DND-41 (cell line): ENCODE results near the gene HMGA1.

Experiments
- EZH2 ChIP-seq: IDR thresholded peaks from 3 replicates; pipeline ENCODE4 v1.6.1; 2012; ENCODE audit warnings: borderline replicate concordance, low read depth, mild to moderate bottlenecking, moderate library complexity, low read length, inconsistent platforms; ENCODE audit not compliant: severe bottlenecking
- TF ChIP-seq, protein P1 (sequence below): IDR thresholded peaks from 2 replicates; pipeline ENCODE4 v1.5.1; 2012; ENCODE audit warnings: borderline replicate concordance, low read length, moderate library complexity, mild to moderate bottlenecking; ENCODE audit not compliant: poor library complexity, severe bottlenecking; ENCODE audit errors: extremely low read depth

DNA sequence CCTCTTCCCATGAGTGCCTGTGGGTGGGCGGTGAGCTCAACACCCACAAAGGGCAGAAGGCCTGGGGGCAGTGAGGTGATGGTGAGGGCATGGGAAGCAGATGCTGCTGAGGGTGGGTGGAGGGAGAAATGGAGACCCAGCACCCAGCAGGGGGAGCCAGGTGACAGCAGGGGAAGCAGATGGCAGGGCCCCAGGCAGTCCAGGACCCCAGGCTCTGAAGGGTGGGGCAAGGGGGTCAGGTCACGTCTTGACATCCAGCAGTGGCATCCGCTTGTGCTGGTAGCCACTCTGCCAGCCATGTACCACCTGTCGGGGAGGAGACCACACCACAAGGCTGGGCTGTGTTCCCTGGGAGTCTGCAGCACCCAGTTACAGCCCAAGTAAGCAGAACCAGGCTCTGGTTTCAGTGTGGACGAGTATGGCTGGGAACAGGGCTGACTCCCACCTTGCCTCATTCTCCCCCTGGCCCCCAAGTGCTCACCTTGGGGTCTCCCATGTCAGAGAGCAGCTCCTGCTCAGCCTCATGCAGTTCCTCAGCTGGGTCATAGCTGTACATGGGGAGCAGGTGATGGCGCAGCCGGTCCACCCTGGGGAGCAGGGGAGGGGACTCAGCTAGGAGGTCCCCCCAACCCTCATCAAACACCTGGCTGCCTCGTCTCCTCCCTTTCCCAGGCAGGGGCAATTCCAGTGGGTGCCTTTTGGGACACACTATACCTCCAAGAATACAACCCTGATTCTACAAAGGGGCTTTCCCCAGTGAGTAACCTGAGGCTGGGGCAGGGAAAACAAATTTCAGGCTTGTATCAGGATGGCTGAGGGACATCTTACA, 10.1 kb downstream of the HMGA1 start:
- TF ChIP-seq, protein P1, sequence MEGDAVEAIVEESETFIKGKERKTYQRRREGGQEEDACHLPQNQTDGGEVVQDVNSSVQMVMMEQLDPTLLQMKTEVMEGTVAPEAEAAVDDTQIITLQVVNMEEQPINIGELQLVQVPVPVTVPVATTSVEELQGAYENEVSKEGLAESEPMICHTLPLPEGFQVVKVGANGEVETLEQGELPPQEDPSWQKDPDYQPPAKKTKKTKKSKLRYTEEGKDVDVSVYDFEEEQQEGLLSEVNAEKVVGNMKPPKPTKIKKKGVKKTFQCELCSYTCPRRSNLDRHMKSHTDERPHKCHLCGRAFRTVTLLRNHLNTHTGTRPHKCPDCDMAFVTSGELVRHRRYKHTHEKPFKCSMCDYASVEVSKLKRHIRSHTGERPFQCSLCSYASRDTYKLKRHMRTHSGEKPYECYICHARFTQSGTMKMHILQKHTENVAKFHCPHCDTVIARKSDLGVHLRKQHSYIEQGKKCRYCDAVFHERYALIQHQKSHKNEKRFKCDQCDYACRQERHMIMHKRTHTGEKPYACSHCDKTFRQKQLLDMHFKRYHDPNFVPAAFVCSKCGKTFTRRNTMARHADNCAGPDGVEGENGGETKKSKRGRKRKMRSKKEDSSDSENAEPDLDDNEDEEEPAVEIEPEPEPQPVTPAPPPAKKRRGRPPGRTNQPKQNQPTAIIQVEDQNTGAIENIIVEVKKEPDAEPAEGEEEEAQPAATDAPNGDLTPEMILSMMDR, result peak; percentile 76
- TF ChIP-seq EZH2, result no peak
